Body of pancreas (tissue), 4 donors: Measurements from ENCODE around the gene XCR1. TPM values are rescaled to one million over a fixed set of nuclear protein-coding genes. Genes with fewer than 3 reads are reported as not detected.

ENCODE experiments used
- ATAC-seq: fragments of 150-250 bp; one replicate; pipeline ENCODE4 v1.9.1; 2016
- DNase-seq, 4 donors: peaks; one replicate each; pipeline ENCODE4 v3.0.0-alpha.2; 2019
- H3K27ac ChIP-seq, 4 donors: fragments of 200-600 bp; sonication (generic); 1 replicate in 3 of 4; 2 replicates in 1 of 4; pipeline versions ENCODE4 v1.5.1 to v1.6.1; 2016 to 2019; ENCODE audit warnings: mild to moderate bottlenecking in 1 of 4, mixed read lengths in 1 of 4, moderate library complexity in 1 of 4
- H3K27me3 ChIP-seq, 2 donors: fragments of 200-600 bp; sonication (generic); one replicate each; pipeline ENCODE4 v1.6.0; 2016; ENCODE audit warnings: mild to moderate bottlenecking in 1 of 2
- H3K36me3 ChIP-seq, 2 donors: fragments of 200-600 bp; sonication (generic); replicated peaks in 1 of 2; 2 replicates each; pipeline ENCODE4 v1.5.1; 2016; ENCODE audit warnings: low read depth in 2 of 2; ENCODE audit not compliant: insufficient read depth in 1 of 2
- H3K4me1 ChIP-seq: fragments of 200-600 bp; sonication (generic); one replicate; pipeline ENCODE4 v1.6.0; 2016
- H3K4me3 ChIP-seq, 2 donors: fragments of 200-600 bp; sonication (generic); 1 replicate in 1 of 2; 2 replicates in 1 of 2; pipeline ENCODE4 v1.5.1; 2016 to 2019
- H3K9me3 ChIP-seq, 3 donors: fragments of 200-600 bp; sonication (generic); 1 replicate in 2 of 3; 2 replicates in 1 of 3; pipeline ENCODE4 v1.5.1; 2016
- POLR2A ChIP-seq, 3 donors: fragments of 450-650 bp; IDR thresholded peaks; one replicate each; pipeline ENCODE4 v1.6.1; 2016; ENCODE audit warnings: antibody characterized with exemption in 3 of 3, mild to moderate bottlenecking in 2 of 3
- WGBS, 2 donors: methylation state at CpG; one replicate each; pipeline ENCODE4 v1.1.5; 2017; 5-methylcytosine and 5-hydroxymethylcytosine counted together
- intact Hi-C: fragments of 100-400 bp; cut with DNase I; formaldehyde crosslinking; loops from one replicate; pipeline ENCODE4 v1.15.1; 2023
- total RNA-seq, 2 donors: library from RNA; depleted of rRNA; stranded (reverse); fragments of >200 nt; gene quantifications; one replicate each; pipeline ENCODE4 v1.1.0, GENCODE V29; 2016
- TF ChIP-seq, protein P1 (sequence below), 7 experiments: fragments of 450-650 bp in 4 of 7; fragments of 200-600 bp in 3 of 7; sonication (generic) in 3 of 7; IDR thresholded peaks; one replicate each; pipeline ENCODE4 v1.5.1; 2016 to 2019; ENCODE audit warnings: antibody characterized with exemption in 7 of 7

The XCR1 gene
- total RNA-seq, 2 donors from 2014 or later, result not detected

DNA sequence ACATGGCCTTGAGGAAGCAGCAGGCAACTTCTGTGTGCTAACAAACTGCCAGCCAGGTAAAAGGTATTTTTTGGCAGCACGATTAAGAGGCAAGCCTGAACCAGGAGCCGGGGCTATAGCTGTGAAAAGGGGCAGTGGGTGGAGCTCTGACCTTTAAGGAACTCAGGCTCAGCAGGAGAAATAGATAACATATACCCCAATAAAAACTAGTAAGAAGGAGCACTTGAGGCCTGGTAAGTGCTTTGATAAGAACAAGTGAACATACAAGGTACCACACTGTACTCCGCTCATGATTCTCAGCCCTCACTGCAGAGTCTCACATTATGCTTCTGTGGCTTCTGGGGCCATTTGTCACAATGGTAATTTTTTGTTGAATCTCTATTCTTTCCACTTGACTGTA lies 37.1 kb downstream of the XCR1 start:
- intact Hi-C loops, result no loop called here
- H3K27me3 ChIP-seq, result no peaks in the 10 kb centered on the region
- peak overlapping the region in 2 of 4 donors; percentile 0 to 91 for H3K27ac ChIP-seq
- WGBS, 2 donors, result 20 to 48% methylated on average over 3 of the region's 3 CpGs
- no peaks in the 10 kb centered on the region for H3K9me3 ChIP-seq
- no peak for ATAC-seq
- peaks cover 90% of the 10 kb centered on the region for H3K4me1 ChIP-seq
- H3K36me3 ChIP-seq, result no peaks in the 10 kb centered on the region
- TF ChIP-seq POLR2A (IDR thresholded peaks at IDR 0.05), result no peak
- TF ChIP-seq, protein P1, sequence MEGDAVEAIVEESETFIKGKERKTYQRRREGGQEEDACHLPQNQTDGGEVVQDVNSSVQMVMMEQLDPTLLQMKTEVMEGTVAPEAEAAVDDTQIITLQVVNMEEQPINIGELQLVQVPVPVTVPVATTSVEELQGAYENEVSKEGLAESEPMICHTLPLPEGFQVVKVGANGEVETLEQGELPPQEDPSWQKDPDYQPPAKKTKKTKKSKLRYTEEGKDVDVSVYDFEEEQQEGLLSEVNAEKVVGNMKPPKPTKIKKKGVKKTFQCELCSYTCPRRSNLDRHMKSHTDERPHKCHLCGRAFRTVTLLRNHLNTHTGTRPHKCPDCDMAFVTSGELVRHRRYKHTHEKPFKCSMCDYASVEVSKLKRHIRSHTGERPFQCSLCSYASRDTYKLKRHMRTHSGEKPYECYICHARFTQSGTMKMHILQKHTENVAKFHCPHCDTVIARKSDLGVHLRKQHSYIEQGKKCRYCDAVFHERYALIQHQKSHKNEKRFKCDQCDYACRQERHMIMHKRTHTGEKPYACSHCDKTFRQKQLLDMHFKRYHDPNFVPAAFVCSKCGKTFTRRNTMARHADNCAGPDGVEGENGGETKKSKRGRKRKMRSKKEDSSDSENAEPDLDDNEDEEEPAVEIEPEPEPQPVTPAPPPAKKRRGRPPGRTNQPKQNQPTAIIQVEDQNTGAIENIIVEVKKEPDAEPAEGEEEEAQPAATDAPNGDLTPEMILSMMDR (IDR thresholded peaks at IDR 0.05), result no peak
- no peak overlapping the region for H3K4me3 ChIP-seq
- DNase-seq, result no peak

DNA sequence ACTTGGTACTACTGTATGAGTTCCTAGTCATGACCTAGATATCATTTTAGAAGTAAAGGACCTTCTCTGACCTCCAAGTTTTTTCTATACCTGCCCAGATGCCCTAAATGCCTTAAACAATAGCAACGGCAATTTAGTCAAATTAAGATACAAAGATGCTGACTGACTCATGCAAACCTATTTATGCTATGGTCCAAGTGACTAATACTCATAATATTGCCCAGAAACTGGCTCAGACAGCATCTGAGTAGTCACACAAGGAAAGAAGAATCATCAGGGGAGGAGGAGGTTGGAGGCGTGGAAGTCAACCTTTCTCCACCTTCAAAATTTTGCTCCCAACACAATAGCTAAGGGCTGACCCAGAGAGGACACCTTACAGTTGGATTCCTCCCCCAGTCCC lies 38.5 kb downstream of the XCR1 start:
- TF ChIP-seq, protein P1 (IDR thresholded peaks at IDR 0.05), result no peak
- no peak for TF ChIP-seq POLR2A (IDR thresholded peaks at IDR 0.05)
- intact Hi-C loops, result no loop called here
- Histone ChIP-seq H3K36me3 (no peaks in the 10 kb centered on the region), H3K27me3 (no peaks in the 10 kb centered on the region), H3K9me3 (no peaks in the 10 kb centered on the region), H3K4me3 (no peak overlapping the region), H3K27ac (peak overlapping the region in 3 of 4 donors; percentile 25 to 94 (median 91)), H3K4me1 (peaks cover 96% of the 10 kb centered on the region)
- DNase-seq (no peak), ATAC-seq (no peak)
- WGBS, 2 donors, result 82 to 85% methylated on average over 2 of the region's 2 CpGs

DNA sequence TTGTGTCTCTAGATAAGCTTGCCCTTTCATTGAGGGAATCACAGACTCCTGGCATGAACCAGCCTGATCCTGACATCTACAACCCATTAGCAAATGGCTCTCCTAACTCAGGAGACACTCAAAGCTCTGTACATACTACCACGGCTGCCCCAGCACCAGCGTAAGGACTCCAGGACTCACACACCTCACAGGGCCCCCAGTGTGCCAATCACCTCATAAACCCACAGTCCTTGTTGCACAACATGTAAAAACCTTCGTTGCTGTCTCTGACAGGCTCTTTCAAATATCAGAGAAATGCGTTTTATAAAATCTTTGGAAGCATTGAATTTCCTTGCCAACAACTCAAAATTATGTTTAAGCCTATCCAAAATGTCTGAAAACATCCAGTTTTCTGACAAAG lies 38.9 kb downstream of the XCR1 start:
- H3K27me3 ChIP-seq, result no peaks in the 10 kb centered on the region
- 39 to 66% methylated on average over 4 of the region's 4 CpGs for WGBS, 2 donors
- H3K36me3 ChIP-seq, result no peaks in the 10 kb centered on the region
- ATAC-seq (no peak), DNase-seq (peak in 1 of 4 donors; percentile 15)
- intact Hi-C loops, result no loop called here
- TF ChIP-seq POLR2A (IDR thresholded peaks at IDR 0.05), result no peak
- TF ChIP-seq, protein P1 (IDR thresholded peaks at IDR 0.05), result no peak
- H3K4me3 ChIP-seq, result no peak overlapping the region
- peak overlapping the region; percentile 88 to 94 (median 92) for H3K27ac ChIP-seq
- H3K9me3 ChIP-seq, result no peaks in the 10 kb centered on the region
- H3K4me1 ChIP-seq, result peaks cover 96% of the 10 kb centered on the region

DNA sequence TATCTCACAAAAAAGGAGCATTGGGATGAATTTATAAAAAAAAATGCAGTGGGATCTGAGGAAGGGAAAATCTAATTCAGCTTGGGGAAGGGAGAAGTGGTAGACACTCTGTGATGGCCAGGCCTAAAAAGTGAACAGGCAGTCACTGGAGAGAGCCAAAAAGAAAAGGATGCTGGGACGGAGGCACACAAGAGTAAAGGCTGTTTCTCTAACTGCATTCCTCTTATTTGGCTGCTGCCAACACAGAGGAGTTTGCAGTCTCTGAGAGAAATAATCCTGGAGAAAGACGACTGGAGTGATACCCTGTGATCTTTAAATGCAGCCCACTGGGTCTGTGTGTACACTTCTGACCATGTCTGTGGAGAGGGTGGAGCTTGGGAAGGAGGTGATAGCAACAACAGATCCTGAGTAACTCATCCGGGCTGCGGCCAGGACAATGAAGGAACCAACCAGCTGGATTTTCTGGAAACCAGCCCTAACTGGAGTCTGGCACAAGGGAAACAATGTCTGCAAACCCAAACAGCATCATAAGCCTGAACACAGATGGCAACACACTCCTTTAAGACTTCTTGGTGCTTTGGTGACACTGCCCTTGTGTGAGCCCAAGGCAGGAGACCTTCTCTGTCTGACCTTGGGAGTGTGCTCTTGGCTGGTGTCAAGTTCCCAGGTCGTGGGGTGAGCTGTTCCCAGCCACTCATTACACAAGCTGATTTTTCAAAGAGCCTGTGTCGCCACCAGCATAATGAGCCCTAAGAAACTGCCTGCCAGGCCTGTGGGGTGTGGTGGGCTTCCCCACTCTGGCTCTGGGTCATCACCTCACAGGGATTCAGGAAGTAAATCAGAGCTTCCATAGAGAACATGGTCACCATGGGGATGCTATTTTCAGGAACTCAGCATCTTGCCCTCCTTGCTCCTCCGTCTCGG lies 39.7 kb downstream of the XCR1 start:
- Histone ChIP-seq H3K27ac (peak overlapping the region; percentile 88 to 94 (median 92)), H3K9me3 (no peaks in the 10 kb centered on the region), H3K4me1 (peaks cover 92% of the 10 kb centered on the region), H3K27me3 (no peaks in the 10 kb centered on the region), H3K36me3 (peaks cover 0 to 4% of the 10 kb centered on the region in 2 donors), H3K4me3 (no peak overlapping the region)
- WGBS, 2 donors, result 26 to 31% methylated on average over 8 of the region's 8 CpGs
- ATAC-seq (no peak), DNase-seq (peak; percentile 33 to 63 (median 54))
- TF ChIP-seq, protein P1 (IDR thresholded peaks at IDR 0.05), result no peak
- no peak for TF ChIP-seq POLR2A (IDR thresholded peaks at IDR 0.05)
- intact Hi-C loops, result no loop called here
